Endothelial cell (in vitro differentiated cells): Measurements from ENCODE around the gene DBNDD2. TPM values are rescaled to one million over a fixed set of nuclear protein-coding genes. Genes with fewer than 3 reads are reported as not detected.

Source experiments
- DNase-seq: peaks from one replicate; pipeline ENCODE4 v3.0.0; 2021; ENCODE audit warnings: low spot score
- H3K27ac Mint-ChIP-seq: one replicate; pipeline ENCODE4 v1.8.0; 2021; ENCODE audit warnings: mixed read lengths, inconsistent platforms; ENCODE audit not compliant: unreplicated experiment
- H3K27me3 Mint-ChIP-seq: one replicate; pipeline ENCODE4 v1.8.0; 2021; ENCODE audit warnings: mild to moderate bottlenecking, moderate library complexity, mixed read lengths, inconsistent platforms; ENCODE audit not compliant: unreplicated experiment
- H3K36me3 Mint-ChIP-seq: one replicate; pipeline ENCODE4 v1.8.0; 2021; ENCODE audit warnings: mild to moderate bottlenecking, low read depth, mixed read lengths, inconsistent platforms; ENCODE audit not compliant: unreplicated experiment
- H3K4me1 Mint-ChIP-seq: one replicate; pipeline ENCODE4 v1.8.0; 2021; ENCODE audit warnings: mild to moderate bottlenecking, mixed read lengths, inconsistent platforms; ENCODE audit not compliant: unreplicated experiment
- H3K4me3 Mint-ChIP-seq: one replicate; pipeline ENCODE4 v1.8.0; 2021; ENCODE audit warnings: mild to moderate bottlenecking, mixed read lengths, inconsistent platforms; ENCODE audit not compliant: unreplicated experiment
- H3K9me3 Mint-ChIP-seq: one replicate; pipeline ENCODE4 v1.8.0; 2021; ENCODE audit warnings: mixed read lengths, inconsistent platforms; ENCODE audit not compliant: unreplicated experiment
- CTCF ChIP-seq: fragments of 200-600 bp; sonication (generic); IDR thresholded peaks from one replicate; pipeline ENCODE4 v1.5.0; 2021; ENCODE audit warnings: antibody characterized with exemption; ENCODE audit not compliant: unreplicated experiment
- total RNA-seq: library from RNA; stranded (reverse); fragmentation: NEBNext Ultra II Directional; extraction: Animal tissue kit (Norgen Biotek cat#: 25700); gene quantifications from one replicate; pipeline ENCODE4 v1.2.1, GENCODE V29; 2021; ENCODE audit not compliant: unreplicated experiment

DBNDD2 gene
- total RNA-seq, 1 donor from 2014 or later, result 2.0 TPM

GRCh38 chr20:45408646-45409213 is 641 bp downstream of the DBNDD2 start:
- Mint-ChIP-seq H3K4me3 (no peak overlapping the region), H3K27ac (no peak overlapping the region), H3K27me3 (peaks cover 22% of the 10 kb centered on the region), H3K9me3 (no peaks in the 10 kb centered on the region), H3K4me1 (peaks cover 2% of the 10 kb centered on the region), H3K36me3 (peaks cover 3% of the 10 kb centered on the region)
- DNase-seq, result no peak
- TF ChIP-seq CTCF, result no peak

GRCh38 chr20:45409521-45410272 is 1.6 kb downstream of the DBNDD2 start:
- peaks cover 1% of the 10 kb centered on the region for H3K4me1 Mint-ChIP-seq
- no peak for TF ChIP-seq CTCF
- H3K36me3 Mint-ChIP-seq, result peaks cover 3% of the 10 kb centered on the region
- H3K27ac Mint-ChIP-seq, result no peak overlapping the region
- peaks cover 17% of the 10 kb centered on the region for H3K27me3 Mint-ChIP-seq
- H3K9me3 Mint-ChIP-seq, result no peaks in the 10 kb centered on the region
- no peak for DNase-seq
- no peak overlapping the region for H3K4me3 Mint-ChIP-seq

GRCh38 chr20:45410887-45411286 is 2.8 kb downstream of the DBNDD2 start:
- peaks cover 11% of the 10 kb centered on the region for H3K27me3 Mint-ChIP-seq
- H3K4me1 Mint-ChIP-seq, result peaks cover 6% of the 10 kb centered on the region
- H3K9me3 Mint-ChIP-seq, result no peaks in the 10 kb centered on the region
- no peak overlapping the region for H3K27ac Mint-ChIP-seq
- no peak for DNase-seq
- no peak for TF ChIP-seq CTCF
- H3K36me3 Mint-ChIP-seq, result peaks cover 3% of the 10 kb centered on the region
- no peak overlapping the region for H3K4me3 Mint-ChIP-seq

- H3K36me3 Mint-ChIP-seq, result peaks cover 3% of the 10 kb centered on the region
- TF ChIP-seq CTCF, result no peak
- H3K4me3 Mint-ChIP-seq, result no peak overlapping the region
- peaks cover 9% of the 10 kb centered on the region for H3K4me1 Mint-ChIP-seq
- peaks cover 6% of the 10 kb centered on the region for H3K27me3 Mint-ChIP-seq
- H3K27ac Mint-ChIP-seq, result no peak overlapping the region
- no peak for DNase-seq
- H3K9me3 Mint-ChIP-seq, result no peaks in the 10 kb centered on the region
These were observed 4.6 kb downstream of the DBNDD2 start for GRCh38 chr20:45412653-45413052.

GRCh38 chr20:45413479-45413878 is 5.4 kb downstream of the DBNDD2 start:
- TF ChIP-seq CTCF, result no peak
- DNase-seq, result no peak
- H3K27ac Mint-ChIP-seq, result no peak overlapping the region

More at GRCh38 chr20:45413479-45413878, 5.4 kb downstream of the DBNDD2 start:
- peaks cover 5% of the 10 kb centered on the region for H3K27me3 Mint-ChIP-seq
- no peaks in the 10 kb centered on the region for H3K9me3 Mint-ChIP-seq
- H3K4me1 Mint-ChIP-seq, result peaks cover 9% of the 10 kb centered on the region
- H3K36me3 Mint-ChIP-seq, result peaks cover 10% of the 10 kb centered on the region
- H3K4me3 Mint-ChIP-seq, result no peak overlapping the region
